CD4-positive, CD25-positive, alpha-beta regulatory T cell (primary cell): Measurements from ENCODE around the gene LZTS2. TPM values are rescaled to one million over a fixed set of nuclear protein-coding genes. Genes with fewer than 3 reads are reported as not detected.

Source experiments
- ATAC-seq, 2 donors: fragments of 150-1000 bp; cut with Tn5 transposase; one replicate each; pipeline ENCODE4 v1.10.0; 2021; ENCODE audit warnings: low read depth in 2 of 2, moderate number of reproducible peaks in 2 of 2, moderate library complexity in 1 of 2
- DNase-seq, 3 donors: peaks; one replicate each; pipeline versions ENCODE4 v3.0.0 to v3.0.0-alpha.2; 2012 to 2022; ENCODE audit warnings: mixed read lengths in 1 of 3
- H3K27ac ChIP-seq: one replicate; pipeline ENCODE4 v1.7.0; 2013; ENCODE audit warnings: mild to moderate bottlenecking, low read length; ENCODE audit not compliant: insufficient read depth, poor library complexity, severe bottlenecking
- H3K27me3 ChIP-seq: one replicate; pipeline ENCODE4 v1.7.0; 2013; ENCODE audit warnings: low read length; ENCODE audit not compliant: control insufficient read depth, insufficient read depth
- H3K36me3 ChIP-seq: one replicate; pipeline ENCODE4 v1.7.0; 2013; ENCODE audit warnings: mild to moderate bottlenecking, low read length, moderate library complexity; ENCODE audit not compliant: control insufficient read depth, insufficient read depth
- H3K4me1 ChIP-seq: 2 replicates; pipeline ENCODE4 v1.7.0; 2013; ENCODE audit warnings: mild to moderate bottlenecking, low read length; ENCODE audit not compliant: insufficient read depth, control insufficient read depth, poor library complexity, severe bottlenecking
- H3K4me3 ChIP-seq: one replicate; pipeline ENCODE4 v1.7.0; 2013; ENCODE audit warnings: low read depth, mild to moderate bottlenecking, low read length, moderate library complexity
- H3K9me3 ChIP-seq, 2 experiments: 1 replicate in 1 of 2; 2 replicates in 1 of 2; pipeline ENCODE4 v1.7.0; 2013; ENCODE audit warnings: low read length in 2 of 2, mild to moderate bottlenecking in 1 of 2, moderate library complexity in 1 of 2; ENCODE audit not compliant: control insufficient read depth in 2 of 2
- H3K27ac Mint-ChIP-seq, 3 donors: one replicate each; pipeline ENCODE4 v1.8.0; 2020 to 2022; ENCODE audit warnings: mild to moderate bottlenecking in 3 of 3, mixed read lengths in 3 of 3, moderate library complexity in 2 of 3
- H3K27me3 Mint-ChIP-seq: one replicate; pipeline ENCODE4 v1.8.0; 2022; ENCODE audit warnings: mild to moderate bottlenecking, mixed read lengths
- H3K36me3 Mint-ChIP-seq: one replicate; pipeline ENCODE4 v1.8.0; 2020; ENCODE audit warnings: mixed read lengths
- H3K4me1 Mint-ChIP-seq, 4 donors: one replicate each; pipeline ENCODE4 v1.8.0; 2020 to 2022; ENCODE audit warnings: mixed read lengths in 4 of 4, mild to moderate bottlenecking in 1 of 4
- H3K4me3 Mint-ChIP-seq, 4 donors: one replicate each; pipeline ENCODE4 v1.8.0; 2020 to 2022; ENCODE audit warnings: mild to moderate bottlenecking in 4 of 4, mixed read lengths in 4 of 4, moderate library complexity in 3 of 4
- H3K9me3 Mint-ChIP-seq, 7 donors: one replicate each; pipeline ENCODE4 v1.8.0; 2020 to 2022; ENCODE audit warnings: mixed read lengths in 7 of 7, mild to moderate bottlenecking in 3 of 7, moderate library complexity in 2 of 7
- polyA plus RNA-seq, 4 donors: library from polyadenylated mRNA; unstranded; fragments of 300-500 nt; fragmentation: Illumina TruSeq; gene quantifications; one replicate each; pipeline ENCODE4 v1.2.3, GENCODE V29; 2021
- total RNA-seq: library from RNA; stranded (reverse); gene quantifications from one replicate; pipeline ENCODE4 v1.2.3, GENCODE V29; 2022

Gene LZTS2
- total and polyA plus RNA-seq, 5 donors from 2014 or later = 11.0 to 19.3 (median 13.2) TPM

DNA sequence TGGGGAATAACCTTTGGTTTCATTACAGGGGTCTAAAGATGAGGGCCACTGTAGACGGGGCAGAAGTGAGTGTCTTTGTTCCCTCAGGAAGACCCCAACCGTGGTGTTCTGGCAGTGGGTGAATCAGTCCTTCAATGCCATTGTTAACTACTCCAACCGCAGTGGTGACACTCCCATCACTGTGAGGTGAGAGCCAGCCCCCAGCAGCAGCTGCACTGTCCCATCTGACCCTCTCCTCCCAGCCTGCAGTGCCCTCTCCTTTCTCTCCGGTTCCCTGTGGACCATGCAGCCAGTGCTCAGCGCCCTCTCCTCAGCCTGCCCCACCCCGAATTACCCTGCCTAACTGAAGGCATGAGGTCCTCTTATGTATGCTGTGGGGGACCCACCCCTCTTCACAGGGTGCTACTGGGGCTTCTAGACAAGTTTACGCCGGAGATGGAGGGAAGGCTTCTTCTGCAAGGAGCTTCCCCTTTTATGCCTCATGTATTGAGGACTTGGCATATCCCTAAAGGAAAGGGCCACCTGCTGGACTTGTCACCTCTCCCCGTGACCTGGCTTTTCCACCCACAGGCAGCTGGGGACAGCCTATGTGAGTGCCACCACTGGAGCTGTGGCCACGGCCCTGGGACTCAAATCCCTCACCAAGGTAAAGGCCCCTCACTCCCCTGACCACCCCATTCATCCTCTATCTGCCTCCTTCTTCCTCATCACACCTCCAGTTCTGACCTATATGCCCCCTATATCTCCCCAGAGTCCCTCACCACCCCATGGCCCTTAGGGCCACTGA is 36.5 kb downstream of the LZTS2 start:
- no peaks in the 10 kb centered on the region for H3K9me3 ChIP-seq
- no peak overlapping the region for H3K27ac ChIP-seq
- H3K4me1 ChIP-seq = peaks cover 22% of the 10 kb centered on the region
- H3K27me3 Mint-ChIP-seq = peaks cover 1% of the 10 kb centered on the region
- H3K27me3 ChIP-seq = no peaks in the 10 kb centered on the region
- H3K36me3 ChIP-seq = peaks cover 40% of the 10 kb centered on the region
- H3K27ac Mint-ChIP-seq = no peak overlapping the region
- no peak for ATAC-seq
- H3K4me3 Mint-ChIP-seq = no peak overlapping the region
- peaks cover 4 to 24% (median 19%) of the 10 kb centered on the region in 4 donors for H3K4me1 Mint-ChIP-seq
- peaks cover 34% of the 10 kb centered on the region for H3K36me3 Mint-ChIP-seq
- H3K4me3 ChIP-seq = no peak overlapping the region
- H3K9me3 Mint-ChIP-seq = no peaks in the 10 kb centered on the region
- no peak for DNase-seq

DNA sequence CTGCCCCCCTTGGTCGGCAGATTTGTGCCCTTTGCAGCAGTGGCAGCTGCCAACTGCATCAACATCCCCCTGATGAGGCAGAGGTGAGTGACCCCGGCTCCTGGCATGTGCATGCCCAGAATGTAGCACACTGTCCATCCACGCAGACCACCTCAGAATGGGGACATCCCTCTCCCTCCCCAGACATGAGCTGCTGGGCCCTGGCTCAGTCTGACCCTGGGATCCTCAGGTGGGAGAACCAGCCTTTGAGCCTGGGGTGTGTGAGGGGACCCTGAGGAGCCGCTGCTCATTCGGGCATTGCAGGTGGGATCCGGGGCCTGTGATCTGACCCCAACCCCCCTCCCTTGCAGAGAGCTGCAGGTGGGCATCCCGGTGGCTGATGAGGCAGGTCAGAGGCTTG is 37.1 kb downstream of the LZTS2 start:
- no peak for ATAC-seq
- H3K27me3 Mint-ChIP-seq = no peaks in the 10 kb centered on the region
- Histone ChIP-seq H3K27ac (no peak overlapping the region), H3K27me3 (no peaks in the 10 kb centered on the region), H3K4me3 (no peak overlapping the region), H3K4me1 (peaks cover 17% of the 10 kb centered on the region), H3K9me3 (no peaks in the 10 kb centered on the region), H3K36me3 (peaks cover 40% of the 10 kb centered on the region)
- H3K4me1 Mint-ChIP-seq = peaks cover 4 to 26% (median 20%) of the 10 kb centered on the region in 4 donors
- no peak overlapping the region for H3K27ac Mint-ChIP-seq
- peaks cover 35% of the 10 kb centered on the region for H3K36me3 Mint-ChIP-seq
- H3K4me3 Mint-ChIP-seq = no peak overlapping the region
- no peak for DNase-seq
- no peaks in the 10 kb centered on the region for H3K9me3 Mint-ChIP-seq

DNA sequence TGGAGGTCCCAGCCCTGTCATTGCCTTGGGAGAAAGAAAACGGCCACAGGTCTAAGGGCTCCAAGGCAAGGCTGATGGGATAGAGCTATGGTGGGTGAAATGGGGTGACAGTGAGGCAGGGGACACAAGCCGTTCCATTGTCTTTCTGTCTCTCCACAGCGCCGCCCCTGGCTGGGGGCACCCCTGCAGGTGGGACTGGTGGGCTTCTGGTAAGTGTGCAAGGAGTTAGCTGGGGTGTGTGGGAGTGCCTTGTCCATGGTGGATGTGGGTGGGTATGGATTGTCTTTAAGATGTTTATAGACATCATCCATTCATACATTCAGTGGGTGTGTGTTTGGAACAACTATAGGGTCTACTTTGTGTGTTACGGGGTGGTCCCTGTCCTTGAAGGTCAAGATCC is 38.9 kb downstream of the LZTS2 start:
- H3K36me3 Mint-ChIP-seq = peaks cover 31% of the 10 kb centered on the region
- H3K27me3 Mint-ChIP-seq = no peaks in the 10 kb centered on the region
- H3K4me1 ChIP-seq = peaks cover 12% of the 10 kb centered on the region
- H3K9me3 ChIP-seq = no peaks in the 10 kb centered on the region
- no peaks in the 10 kb centered on the region for H3K27me3 ChIP-seq
- H3K4me3 Mint-ChIP-seq = no peak overlapping the region
- H3K36me3 ChIP-seq = peaks cover 40% of the 10 kb centered on the region
- ATAC-seq (no peak), DNase-seq (no peak)
- H3K4me1 Mint-ChIP-seq = peaks cover 0 to 29% (median 20%) of the 10 kb centered on the region in 4 donors
- no peak overlapping the region for H3K4me3 ChIP-seq
- no peaks in the 10 kb centered on the region for H3K9me3 Mint-ChIP-seq
- H3K27ac Mint-ChIP-seq = no peak overlapping the region
- no peak overlapping the region for H3K27ac ChIP-seq

DNA sequence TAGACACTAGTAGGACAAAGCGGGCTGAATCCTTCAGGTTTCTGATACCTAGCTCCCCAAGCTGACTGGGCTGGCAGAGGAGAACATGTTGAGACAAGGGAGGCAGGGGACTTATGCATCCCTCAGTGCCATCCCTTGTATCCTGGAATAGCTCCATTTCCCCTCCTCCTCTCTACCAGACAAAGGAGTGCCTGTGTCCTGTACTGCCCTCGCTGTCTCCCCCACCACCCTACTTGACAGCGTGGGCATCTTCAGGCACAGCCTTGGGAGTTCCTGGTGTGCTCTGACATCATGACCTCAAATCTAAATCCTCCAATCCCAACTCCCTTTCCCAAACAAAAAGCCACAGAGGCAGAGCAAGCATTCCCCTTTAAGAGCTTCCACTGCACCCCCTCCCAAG is 40.5 kb downstream of the LZTS2 start:
- Mint-ChIP-seq H3K4me3 (peak overlapping the region in 1 of 4 donors; percentile 87), H3K27ac (no peak overlapping the region), H3K9me3 (no peaks in the 10 kb centered on the region), H3K27me3 (peaks cover 8% of the 10 kb centered on the region), H3K4me1 (peaks cover 0 to 27% (median 18%) of the 10 kb centered on the region in 4 donors), H3K36me3 (peaks cover 31% of the 10 kb centered on the region)
- ATAC-seq = no peak
- no peaks in the 10 kb centered on the region for H3K9me3 ChIP-seq
- peaks cover 11% of the 10 kb centered on the region for H3K4me1 ChIP-seq
- no peak overlapping the region for H3K27ac ChIP-seq
- no peak for DNase-seq
- H3K27me3 ChIP-seq = peaks cover 3% of the 10 kb centered on the region
- peaks cover 35% of the 10 kb centered on the region for H3K36me3 ChIP-seq
- H3K4me3 ChIP-seq = no peak overlapping the region

DNA sequence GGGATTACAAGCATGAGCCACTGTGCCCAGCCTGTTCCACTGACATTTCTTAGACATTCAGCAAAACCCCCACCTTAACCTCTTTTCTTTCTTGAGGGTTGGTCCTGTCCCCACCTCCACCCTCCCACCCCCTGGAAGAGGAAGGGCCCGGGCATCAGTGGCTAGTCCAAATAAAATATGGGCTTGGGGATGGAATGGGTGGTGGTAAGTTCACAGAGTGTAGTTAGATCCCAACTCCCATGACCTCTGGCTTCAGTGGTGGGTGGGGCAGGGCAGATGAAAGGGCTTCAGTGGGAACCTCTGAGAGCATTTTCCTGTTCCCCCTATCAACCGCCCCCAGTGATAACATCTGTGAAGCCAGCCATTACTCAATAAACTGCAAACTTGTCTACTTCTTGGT is 41.2 kb downstream of the LZTS2 start:
- H3K4me1 ChIP-seq = peaks cover 11% of the 10 kb centered on the region
- peak overlapping the region in 1 of 3 donors; percentile 62 for H3K27ac Mint-ChIP-seq
- peaks cover 4% of the 10 kb centered on the region for H3K27me3 ChIP-seq
- peaks cover 13% of the 10 kb centered on the region for H3K27me3 Mint-ChIP-seq
- no peak for DNase-seq
- peaks cover 28% of the 10 kb centered on the region for H3K36me3 ChIP-seq
- no peak for ATAC-seq
- no peak overlapping the region for H3K27ac ChIP-seq
- H3K36me3 Mint-ChIP-seq = peaks cover 27% of the 10 kb centered on the region
- no peaks in the 10 kb centered on the region for H3K9me3 Mint-ChIP-seq
- no peaks in the 10 kb centered on the region for H3K9me3 ChIP-seq
- peaks cover 0 to 27% (median 18%) of the 10 kb centered on the region in 4 donors for H3K4me1 Mint-ChIP-seq
- peak overlapping the region in 1 of 4 donors; percentile 87 for H3K4me3 Mint-ChIP-seq
- H3K4me3 ChIP-seq = no peak overlapping the region

DNA sequence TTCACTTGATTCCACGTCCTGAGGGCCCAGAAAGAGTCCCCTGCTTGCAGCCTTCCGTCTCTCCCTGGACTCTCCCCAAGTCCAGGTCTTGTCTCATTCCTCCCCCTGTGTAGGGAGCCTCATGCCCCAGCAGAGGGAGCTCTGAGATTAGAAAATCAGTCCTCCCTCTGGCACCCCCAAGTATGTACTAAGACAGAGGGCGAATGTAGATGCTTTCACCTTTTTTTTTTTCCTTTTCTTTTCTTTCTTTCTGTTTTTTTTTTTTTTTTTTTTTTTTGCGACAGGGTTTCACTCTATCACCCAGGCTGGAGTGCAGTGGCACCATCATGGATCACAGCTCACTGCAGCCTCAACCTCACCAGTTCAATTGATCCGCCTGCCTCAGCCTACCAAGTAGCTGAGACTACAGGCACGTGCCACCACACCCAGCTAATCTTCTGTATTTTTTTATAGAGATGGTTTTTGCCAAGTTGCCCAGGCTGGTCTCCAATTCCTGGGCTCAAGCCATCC is 41.7 kb downstream of the LZTS2 start:
- H3K27me3 ChIP-seq = peaks cover 4% of the 10 kb centered on the region
- H3K36me3 Mint-ChIP-seq = peaks cover 23% of the 10 kb centered on the region
- H3K4me1 ChIP-seq = peaks cover 11% of the 10 kb centered on the region
- DNase-seq = peak; percentile 63 to 85 (median 77)
- peaks cover 23% of the 10 kb centered on the region for H3K36me3 ChIP-seq
- H3K4me3 Mint-ChIP-seq = peak overlapping the region in 2 of 4 donors; percentile 87 to 98
- no peak overlapping the region for H3K4me3 ChIP-seq
- H3K27ac Mint-ChIP-seq = peak overlapping the region in 1 of 3 donors; percentile 62
- H3K27me3 Mint-ChIP-seq = peaks cover 17% of the 10 kb centered on the region
- H3K27ac ChIP-seq = no peak overlapping the region
- H3K9me3 ChIP-seq = no peaks in the 10 kb centered on the region
- H3K4me1 Mint-ChIP-seq = peaks cover 0 to 27% (median 18%) of the 10 kb centered on the region in 4 donors
- H3K9me3 Mint-ChIP-seq = no peaks in the 10 kb centered on the region
- ATAC-seq = peak; percentile 86 to 87

DNA sequence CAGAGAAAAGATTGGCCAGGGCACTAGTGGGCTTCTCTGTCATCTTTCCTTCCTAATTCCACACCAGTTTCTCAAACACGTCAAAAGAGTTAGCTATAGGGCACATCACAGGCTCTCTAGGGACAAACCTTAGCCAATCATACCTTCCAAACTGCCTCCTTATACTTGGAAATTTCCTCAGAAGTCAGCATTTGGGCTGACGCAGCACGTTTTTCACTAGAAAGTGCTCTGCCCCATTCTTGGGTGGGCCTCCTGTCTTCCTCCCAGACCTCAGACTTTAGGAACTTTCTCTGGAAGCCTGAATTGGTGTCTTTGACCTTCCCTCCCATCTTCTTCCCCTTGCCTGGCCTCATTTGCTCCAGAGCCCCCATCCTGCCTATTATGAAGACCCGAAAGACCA is 42.5 kb downstream of the LZTS2 start:
- Histone ChIP-seq H3K9me3 (no peaks in the 10 kb centered on the region), H3K4me3 (peak overlapping the region; percentile 87), H3K4me1 (peaks cover 11% of the 10 kb centered on the region), H3K36me3 (peaks cover 15% of the 10 kb centered on the region), H3K27me3 (peaks cover 7% of the 10 kb centered on the region), H3K27ac (peak overlapping the region; percentile 55)
- Mint-ChIP-seq H3K4me3 (peak overlapping the region; percentile 87 to 98 (median 96)), H3K27me3 (peaks cover 25% of the 10 kb centered on the region), H3K36me3 (peaks cover 21% of the 10 kb centered on the region), H3K27ac (peak overlapping the region in 2 of 3 donors; percentile 94 to 96), H3K9me3 (no peaks in the 10 kb centered on the region), H3K4me1 (peaks cover 0 to 28% (median 18%) of the 10 kb centered on the region in 4 donors)
- ATAC-seq = no peak
- DNase-seq = no peak
